NCI-H2196 (cell line): ENCODE data around the gene DPT.
"Not testable (repeated sequence)": the region's sequence is repeated elsewhere in the genome, so short reads cannot be mapped to it uniquely, and the experiment has no call there.

ENCODE experiments used
- DNase-seq: peaks from one replicate; lab custom pipeline; 2025; ENCODE audit not compliant: unreplicated experiment; lab: John Stamatoyannopoulos, UW

Gene DPT

DNA sequence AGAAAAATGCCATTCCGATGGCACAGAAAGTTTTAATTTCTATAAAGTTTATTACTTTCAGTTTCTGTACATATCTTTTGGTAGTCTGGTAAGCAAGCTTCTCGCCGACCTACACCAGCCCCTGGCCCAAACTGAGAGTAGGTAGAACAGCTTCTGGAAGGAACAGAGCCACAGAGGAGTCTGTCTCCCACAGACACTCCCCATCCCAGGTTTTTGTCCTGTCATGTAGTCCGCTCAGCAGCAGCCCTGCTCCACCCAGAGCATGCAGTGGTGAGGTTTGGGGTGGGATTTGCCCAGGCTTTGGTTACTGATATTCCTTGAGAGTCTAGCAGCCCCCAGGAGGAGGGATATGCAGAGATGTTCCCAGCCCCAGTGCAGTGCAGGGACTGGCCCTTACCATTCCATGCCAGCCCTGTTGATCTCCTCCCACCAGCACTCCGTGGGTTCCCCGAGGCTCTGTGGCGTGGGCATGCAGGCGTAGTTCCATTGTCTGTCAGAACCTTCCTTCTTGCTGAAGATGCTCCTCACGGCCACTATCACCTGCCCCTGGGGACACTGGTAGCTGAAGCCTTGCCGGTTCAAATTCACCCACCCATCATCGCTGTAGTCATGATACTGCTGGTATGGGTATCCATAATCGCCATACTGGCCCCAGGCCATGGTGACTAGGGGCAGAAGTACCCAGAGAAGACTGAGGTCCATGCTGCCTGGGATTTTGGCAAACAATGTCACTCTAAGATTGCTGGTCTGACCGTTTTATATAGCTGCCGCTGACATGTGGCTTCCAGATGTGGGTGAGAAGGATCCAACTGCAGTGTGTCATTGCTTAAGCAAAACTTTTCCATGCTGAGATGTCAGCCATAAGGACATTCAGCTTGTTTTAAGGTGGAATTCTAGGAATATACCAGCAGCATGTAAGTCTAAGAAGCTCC, at the start of gene DPT:
DPT (minus strand) TSS at position 734 of the 932 bp plus-strand sequence; CDS start at position 702, 32 bp downstream.
- DNase-seq: no peak

GRCh38 chr1:168775366-168775765, 46.4 kb upstream of the DPT start:
- DNase-seq: no peak

- DNase-seq: no peak
These were observed 45.2 kb upstream of the DPT start for GRCh38 chr1:168774241-168774640.

- DNase-seq: no peak
These were observed 43.5 kb upstream of the DPT start for GRCh38 chr1:168772428-168773060.

DNA sequence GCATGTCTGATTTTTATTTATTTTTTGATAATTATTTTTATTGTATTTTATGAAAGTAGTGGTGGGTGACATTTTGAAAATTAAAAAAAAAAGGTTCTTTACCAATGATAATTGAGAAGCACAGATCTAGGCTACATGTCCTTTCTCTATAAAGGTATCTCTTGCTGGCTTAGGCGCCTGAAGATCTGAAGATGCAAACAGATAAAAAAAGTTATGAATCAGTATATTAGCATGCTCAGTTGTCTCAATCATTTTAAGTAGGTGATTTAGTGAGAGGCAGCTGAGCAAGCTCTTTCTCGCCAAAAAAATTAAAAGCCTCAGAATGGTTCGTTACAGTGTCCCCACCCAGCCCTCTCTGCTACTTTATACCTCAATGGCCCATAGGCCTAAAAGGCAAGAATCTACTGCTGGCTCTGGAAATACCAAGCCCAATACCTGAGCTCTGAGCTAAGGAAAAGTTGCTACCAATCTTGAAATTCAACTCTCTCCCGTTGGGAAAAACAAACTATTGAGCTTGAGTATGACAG, 42.2 kb upstream of the DPT start:
- no peak for DNase-seq

DNA sequence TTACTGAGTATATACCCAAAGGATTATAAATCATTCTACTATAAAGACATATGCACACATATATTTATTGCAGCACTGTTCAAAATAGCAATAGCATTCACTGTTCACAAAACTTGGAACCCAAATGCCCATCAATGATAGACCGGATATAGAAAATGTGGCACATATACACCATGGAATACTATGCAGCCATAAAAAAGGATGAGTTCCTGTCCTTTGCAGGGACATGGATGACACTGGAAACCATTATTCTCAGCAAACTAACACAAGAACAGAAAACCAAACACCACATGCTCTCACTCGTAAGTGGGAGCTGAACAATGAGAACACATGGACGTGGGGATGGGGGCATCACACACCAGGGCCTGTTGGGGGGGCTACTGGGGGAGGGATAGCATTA, 40.9 kb upstream of the DPT start:
- not testable (repeated sequence) for DNase-seq

GRCh38 chr1:168767894-168768584, 39.0 kb upstream of the DPT start:
- no peak for DNase-seq

GRCh38 chr1:168766568-168766967, 37.6 kb upstream of the DPT start:
- no peak for DNase-seq

- no peak for DNase-seq
These were observed 34.0 kb upstream of the DPT start for GRCh38 chr1:168763031-168763430.

- DNase-seq: no peak
These were observed 33.5 kb upstream of the DPT start for GRCh38 chr1:168762473-168762872.

GRCh38 chr1:168760781-168761180, 31.8 kb upstream of the DPT start:
- no peak for DNase-seq

DNA sequence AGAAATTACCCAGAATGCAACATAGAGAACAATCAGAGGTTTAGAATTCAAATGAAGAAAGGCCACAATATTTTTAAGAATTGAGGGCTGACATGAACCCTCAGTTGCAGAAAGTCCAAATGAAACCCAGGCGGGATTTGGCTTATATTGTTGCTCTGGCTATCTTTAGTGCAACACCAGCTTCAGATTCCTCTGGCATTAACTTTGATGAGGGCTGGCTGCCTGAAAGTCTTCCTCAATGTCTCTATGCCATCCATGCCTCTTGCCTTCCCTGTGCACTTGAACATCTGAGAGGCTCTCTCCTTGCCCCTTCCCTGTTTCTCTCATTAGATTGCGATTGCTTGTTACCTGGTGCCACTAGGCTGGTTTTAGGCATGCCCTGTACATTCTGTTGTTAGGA, 31.2 kb upstream of the DPT start:
- no peak for DNase-seq

GRCh38 chr1:168759077-168759476, 30.1 kb upstream of the DPT start:
- no peak for DNase-seq

- DNase-seq: no peak
These were observed 29.5 kb upstream of the DPT start for GRCh38 chr1:168758503-168758902.

DNA sequence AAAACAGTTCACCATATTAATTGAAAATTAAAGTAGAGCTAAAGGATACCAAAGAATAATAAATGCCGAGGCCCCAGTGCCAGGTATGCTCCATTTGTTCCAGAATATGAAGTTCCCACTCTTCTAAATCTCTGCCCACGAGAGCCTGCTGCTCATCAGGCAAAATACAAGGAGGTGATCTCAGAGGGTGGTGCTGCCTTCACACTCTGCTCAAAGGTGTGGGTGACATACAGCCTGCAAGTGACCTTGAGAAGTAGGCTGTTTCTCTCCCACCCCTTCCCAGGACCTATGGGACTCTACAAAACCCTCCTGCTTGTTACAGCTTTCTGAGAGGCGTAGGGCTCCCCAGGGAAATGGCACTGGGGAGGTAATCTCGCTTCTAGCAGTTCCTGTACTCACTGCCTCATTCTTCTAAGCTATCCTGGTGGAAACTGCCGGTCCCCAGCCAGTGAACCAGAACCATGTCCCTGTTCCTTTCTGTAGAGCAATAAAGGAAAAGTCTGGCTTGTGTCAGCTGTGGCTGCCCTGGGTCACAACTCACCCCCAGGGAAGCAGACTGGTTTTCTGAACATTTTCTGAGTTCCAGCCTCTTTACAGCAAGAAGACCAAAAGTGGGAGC, 26.9 kb upstream of the DPT start:
- DNase-seq: no peak

DNA sequence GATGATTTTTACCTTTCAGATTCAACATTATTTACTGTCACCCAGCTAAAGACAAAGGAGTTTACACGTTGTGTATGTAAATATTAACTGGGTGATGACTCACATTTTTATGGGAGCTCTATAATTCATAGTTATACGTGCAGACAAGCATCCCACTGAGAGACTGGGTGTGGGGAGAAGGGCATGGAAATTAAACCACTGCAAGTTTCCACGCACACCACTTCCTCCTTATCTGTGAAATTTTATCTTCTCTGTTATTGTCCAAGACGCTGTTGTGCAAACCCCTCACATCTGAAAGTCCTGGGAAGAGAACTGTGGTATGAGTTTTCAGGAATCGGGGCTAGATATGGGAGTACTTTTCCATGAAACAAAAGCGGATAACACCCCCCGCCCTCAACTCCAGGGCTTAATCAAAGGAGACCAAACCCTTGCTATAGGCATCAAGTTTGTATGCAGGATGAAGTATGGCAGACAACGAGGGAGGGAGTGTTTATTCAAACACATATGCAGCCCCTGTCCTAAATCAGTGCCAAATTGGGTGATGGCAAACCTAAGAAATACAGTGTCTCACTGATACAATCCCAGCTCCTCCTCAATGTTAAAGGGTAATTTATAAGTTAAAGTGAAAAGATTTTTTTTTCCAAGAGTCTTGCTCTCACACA, 23.3 kb upstream of the DPT start:
- DNase-seq: no peak

DNA sequence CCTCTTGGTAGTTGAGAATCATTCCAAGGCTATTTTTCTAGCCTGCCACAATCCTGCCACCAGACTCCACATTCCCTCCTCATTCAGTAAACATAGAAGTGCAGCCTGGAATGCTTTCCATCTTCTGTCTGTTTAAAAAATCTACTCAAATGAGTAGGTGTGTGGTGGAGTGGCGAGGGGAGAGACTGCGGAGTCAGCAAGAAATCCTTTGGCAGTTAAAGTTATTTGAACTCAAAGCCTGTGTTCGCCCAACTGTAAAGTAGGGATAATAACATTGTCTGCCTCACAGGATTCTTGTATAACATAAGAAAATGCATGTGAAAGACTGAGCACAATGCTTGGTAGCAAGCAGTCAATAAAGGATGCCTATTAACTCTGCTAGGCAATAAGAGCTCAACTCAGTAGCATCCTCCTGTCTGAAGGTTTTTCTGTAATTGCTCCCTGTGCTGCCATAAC, 22.2 kb upstream of the DPT start:
- no peak for DNase-seq

DNA sequence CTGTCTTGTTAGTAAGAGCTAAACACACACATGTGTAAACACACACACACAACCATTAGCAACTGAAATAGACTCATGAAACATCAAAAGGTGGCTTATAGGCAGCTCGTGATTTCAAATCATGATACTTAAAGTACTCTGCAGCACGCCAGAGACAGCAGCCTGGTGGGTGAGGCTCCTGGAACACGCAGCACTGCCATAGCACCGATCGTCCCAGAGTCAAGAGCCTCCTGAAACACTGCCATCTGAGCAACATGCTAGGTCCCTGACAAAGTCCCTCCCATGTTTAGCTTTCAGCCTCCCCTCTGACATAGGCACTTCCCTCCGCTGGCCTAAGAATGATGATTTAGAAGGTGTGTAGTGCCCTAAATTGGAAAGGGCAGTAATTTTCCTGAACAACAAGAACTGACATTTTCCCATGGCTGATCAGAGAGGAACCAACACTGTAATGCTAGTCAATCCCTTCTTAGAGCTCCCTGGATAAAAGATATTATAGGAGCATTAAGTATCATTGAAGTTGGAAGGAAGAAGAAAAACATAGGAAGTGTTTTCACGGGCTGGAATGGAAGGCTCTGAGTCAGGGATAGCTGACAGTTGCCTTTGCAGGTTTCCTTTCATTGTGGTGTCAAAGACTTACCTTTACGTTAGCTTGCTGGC, 14.1 kb upstream of the DPT start:
- no peak for DNase-seq

- no peak for DNase-seq
These were observed 13.4 kb upstream of the DPT start for GRCh38 chr1:168742386-168742785.

- DNase-seq: no peak
These were observed 10.9 kb upstream of the DPT start for GRCh38 chr1:168739908-168740307.
